ENCODE data around the gene CAT. TPM values are rescaled to one million over a fixed set of nuclear protein-coding genes. Genes with fewer than 3 reads are reported as not detected.

CAT gene
- total RNA-seq, 1 donor from 2014 or later: 44.3 TPM

DNA sequence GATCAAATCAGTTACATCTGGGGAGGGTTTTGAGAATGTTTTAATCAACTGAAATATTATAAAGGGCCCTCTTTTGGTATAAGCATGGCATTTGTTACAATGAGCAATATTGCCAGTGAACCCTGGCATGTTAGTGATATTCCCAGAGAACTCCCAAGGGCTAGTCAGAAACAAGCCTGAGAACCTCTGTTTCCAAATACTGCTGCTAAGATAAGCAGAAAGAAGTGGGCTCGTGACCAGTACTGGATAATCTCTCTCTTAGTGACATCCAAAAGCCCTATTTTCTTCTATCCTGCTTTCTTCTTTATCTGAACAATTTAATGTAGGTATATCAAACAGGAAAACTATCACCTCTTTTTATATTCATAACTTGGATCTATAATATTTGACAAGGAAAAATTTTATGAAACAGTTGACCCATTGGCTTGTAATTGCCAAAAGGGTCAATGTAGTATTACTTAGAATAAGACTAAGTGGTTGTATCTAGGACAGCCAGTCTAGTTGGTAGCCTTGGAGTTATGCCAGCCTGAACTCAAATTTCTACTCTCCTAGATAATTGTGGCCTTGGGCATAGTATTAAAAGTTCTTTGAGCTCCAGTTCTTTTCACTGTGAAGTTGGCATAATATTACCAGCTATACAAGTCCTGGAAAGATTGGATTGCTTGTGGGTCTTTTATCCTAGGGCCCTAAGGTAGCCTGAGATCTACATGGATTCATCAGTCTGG is 15.7 kb downstream of the CAT start:
- no peak for DNase-seq (ENCODE audit: low read depth)
- TF ChIP-seq, protein P1, sequence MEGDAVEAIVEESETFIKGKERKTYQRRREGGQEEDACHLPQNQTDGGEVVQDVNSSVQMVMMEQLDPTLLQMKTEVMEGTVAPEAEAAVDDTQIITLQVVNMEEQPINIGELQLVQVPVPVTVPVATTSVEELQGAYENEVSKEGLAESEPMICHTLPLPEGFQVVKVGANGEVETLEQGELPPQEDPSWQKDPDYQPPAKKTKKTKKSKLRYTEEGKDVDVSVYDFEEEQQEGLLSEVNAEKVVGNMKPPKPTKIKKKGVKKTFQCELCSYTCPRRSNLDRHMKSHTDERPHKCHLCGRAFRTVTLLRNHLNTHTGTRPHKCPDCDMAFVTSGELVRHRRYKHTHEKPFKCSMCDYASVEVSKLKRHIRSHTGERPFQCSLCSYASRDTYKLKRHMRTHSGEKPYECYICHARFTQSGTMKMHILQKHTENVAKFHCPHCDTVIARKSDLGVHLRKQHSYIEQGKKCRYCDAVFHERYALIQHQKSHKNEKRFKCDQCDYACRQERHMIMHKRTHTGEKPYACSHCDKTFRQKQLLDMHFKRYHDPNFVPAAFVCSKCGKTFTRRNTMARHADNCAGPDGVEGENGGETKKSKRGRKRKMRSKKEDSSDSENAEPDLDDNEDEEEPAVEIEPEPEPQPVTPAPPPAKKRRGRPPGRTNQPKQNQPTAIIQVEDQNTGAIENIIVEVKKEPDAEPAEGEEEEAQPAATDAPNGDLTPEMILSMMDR (conservative IDR thresholded peaks at IDR 0.05; ENCODE audit: low read depth, low read length): no peak
- H3K4me3 ChIP-seq (ENCODE audit: low read depth, low read length): no peak overlapping the region

DNA sequence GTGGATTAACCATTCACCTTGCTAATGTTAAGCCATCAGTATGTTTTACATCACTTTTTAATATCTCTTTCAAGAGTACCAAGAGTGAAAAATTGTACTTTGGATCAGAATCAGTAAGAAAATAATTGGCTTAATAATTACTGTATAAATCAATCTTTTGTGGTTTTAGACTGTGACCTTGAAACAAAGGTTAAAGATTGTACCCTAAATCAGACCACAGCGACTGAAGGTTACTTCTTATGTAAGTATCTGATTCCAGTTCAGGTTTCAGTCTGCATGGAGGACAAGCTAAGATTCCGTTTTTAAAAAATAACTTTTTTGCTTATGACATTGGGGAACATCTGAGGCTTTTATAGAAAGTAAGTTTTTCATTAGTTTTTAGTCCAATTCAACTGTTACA is 18.9 kb downstream of the CAT start:
- H3K4me3 ChIP-seq (ENCODE audit: low read depth, low read length): no peak overlapping the region
- DNase-seq (ENCODE audit: low read depth): no peak
- TF ChIP-seq, protein P1 (conservative IDR thresholded peaks at IDR 0.05; ENCODE audit: low read depth, low read length): no peak

DNA sequence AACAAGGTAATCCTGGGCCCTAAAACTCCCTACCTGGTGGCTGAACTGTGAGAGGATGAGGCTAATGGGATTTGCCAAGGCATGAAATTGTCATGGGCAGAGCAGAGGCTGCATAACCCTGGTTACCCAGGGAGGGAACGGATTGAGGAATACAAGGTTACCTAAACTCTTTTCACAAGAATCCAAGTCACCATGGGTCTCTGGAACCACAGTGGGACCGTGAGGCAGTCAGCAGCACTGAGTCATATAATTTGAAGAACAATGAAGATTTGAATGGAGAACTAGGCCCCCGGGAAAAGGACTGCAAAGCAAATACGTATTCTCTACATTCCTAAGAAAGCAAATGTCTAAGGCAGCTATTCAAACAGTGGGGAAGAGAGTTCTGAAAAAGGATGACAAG is 19.8 kb downstream of the CAT start:
- no peak overlapping the region for H3K4me3 ChIP-seq (ENCODE audit: low read depth, low read length)
- DNase-seq (ENCODE audit: low read depth): no peak
- TF ChIP-seq, protein P1 (conservative IDR thresholded peaks at IDR 0.05; ENCODE audit: low read depth, low read length): no peak

DNA sequence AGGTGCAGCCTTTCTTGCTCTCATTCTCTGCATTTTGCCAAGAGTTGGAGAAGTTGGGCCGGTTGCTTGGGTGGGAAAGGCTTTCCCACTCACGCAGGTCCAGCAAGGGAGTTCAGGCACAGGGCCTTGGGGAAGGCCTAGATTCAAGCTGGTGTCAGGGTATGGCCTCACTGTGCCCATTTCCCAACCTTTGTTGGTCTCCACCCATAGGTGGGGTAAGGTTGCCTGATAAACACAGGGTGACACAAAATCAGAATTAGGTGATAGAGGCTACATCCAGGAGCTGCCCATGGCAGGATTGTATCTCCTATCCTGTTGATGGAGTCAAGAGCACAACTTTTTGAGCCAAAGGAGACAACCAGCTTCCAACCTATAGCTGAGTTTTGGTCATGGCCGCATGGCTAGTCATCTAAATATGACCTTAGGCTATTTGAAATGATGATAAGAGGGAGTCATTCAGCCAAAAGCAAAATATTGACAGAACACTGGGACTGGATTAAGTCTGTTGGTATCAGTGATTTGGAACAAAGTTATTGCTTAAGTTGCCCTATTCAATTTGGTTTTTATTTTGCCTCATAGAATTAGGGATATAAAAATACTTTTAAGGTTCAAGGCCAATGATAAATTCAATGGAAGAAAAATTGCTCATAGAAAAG is 20.9 kb downstream of the CAT start:
- H3K4me3 ChIP-seq (ENCODE audit: low read depth, low read length): no peak overlapping the region
- no peak for DNase-seq (ENCODE audit: low read depth)

DNA sequence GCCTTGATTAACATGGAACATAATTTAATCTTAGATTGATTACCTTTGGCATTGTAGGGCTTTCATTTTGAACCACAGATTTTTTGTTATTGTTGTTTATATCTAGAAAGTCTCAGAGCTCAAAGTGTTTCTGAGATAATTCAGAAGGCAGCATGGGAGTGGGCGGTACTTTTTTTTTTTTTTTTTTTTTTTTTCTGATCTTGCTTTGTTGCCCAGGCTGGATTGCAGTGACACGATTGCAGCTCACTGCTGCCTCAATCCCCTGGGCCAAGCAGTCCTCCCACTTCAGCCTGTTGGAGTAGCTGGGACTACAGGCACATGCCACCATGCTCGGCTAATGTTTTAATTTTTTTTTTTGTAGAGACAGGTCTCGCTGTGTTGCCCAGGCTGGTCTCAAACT is 21.5 kb downstream of the CAT start:
- TF ChIP-seq, protein P1 (conservative IDR thresholded peaks at IDR 0.05; ENCODE audit: low read depth, low read length): no peak
- DNase-seq (ENCODE audit: low read depth): no peak
- H3K4me3 ChIP-seq (ENCODE audit: low read depth, low read length): no peak overlapping the region

More for the DNA sequence above, 20.9 kb downstream of the CAT start:
- TF ChIP-seq, protein P1 (conservative IDR thresholded peaks at IDR 0.05; ENCODE audit: low read depth, low read length): no peak

DNA sequence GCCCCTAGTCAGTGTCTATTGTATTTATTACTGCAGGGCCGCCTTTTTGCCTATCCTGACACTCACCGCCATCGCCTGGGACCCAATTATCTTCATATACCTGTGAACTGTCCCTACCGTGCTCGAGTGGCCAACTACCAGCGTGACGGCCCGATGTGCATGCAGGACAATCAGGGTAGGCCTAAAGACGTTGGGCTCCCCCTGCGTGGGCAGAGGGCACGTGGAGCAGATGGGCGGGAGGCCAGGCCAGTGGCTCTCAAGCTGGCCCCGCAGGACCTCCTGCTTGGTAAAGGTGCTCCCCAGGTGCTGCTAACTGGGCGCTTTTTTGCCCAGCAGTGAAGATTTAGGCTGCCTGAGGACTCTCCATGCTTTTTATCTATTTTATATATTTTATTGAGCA is 22.5 kb downstream of the CAT start:
- no peak for DNase-seq (ENCODE audit: low read depth)
- TF ChIP-seq, protein P1 (conservative IDR thresholded peaks at IDR 0.05; ENCODE audit: low read depth, low read length): no peak
- no peak overlapping the region for H3K4me3 ChIP-seq (ENCODE audit: low read depth, low read length)

All from epithelial cell of proximal tubule (primary cell).